T-helper 17 cell (primary cell): ENCODE measurements around the gene SNAPIN. TPM values are rescaled to one million over a fixed set of nuclear protein-coding genes. Genes with fewer than 3 reads are reported as not detected.

Source experiments
- ATAC-seq: fragments of 150-1000 bp; cut with Tn5 transposase; 2 replicates; pipeline ENCODE4 v1.10.0; 2021; ENCODE audit warnings: mild to moderate bottlenecking, moderate library complexity
- DNase-seq, 3 donors: peaks; one replicate each; pipeline versions ENCODE4 v3.0.0 to v3.0.0-alpha.2; 2020 to 2021
- H3K9me3 ChIP-seq: one replicate; pipeline ENCODE4 v1.7.0; 2013; ENCODE audit warnings: low read length, mild to moderate bottlenecking; ENCODE audit not compliant: control insufficient read depth, poor library complexity, severe bottlenecking
- H3K27ac Mint-ChIP-seq: one replicate; pipeline ENCODE4 v1.8.0; 2022; ENCODE audit warnings: mild to moderate bottlenecking, moderate library complexity, mixed read lengths
- H3K27me3 Mint-ChIP-seq: one replicate; pipeline ENCODE4 v1.8.0; 2022; ENCODE audit warnings: mixed read lengths
- H3K36me3 Mint-ChIP-seq: one replicate; pipeline ENCODE4 v1.8.0; 2022; ENCODE audit warnings: low read depth, mixed read lengths
- H3K4me1 Mint-ChIP-seq: one replicate; pipeline ENCODE4 v1.8.0; 2022; ENCODE audit warnings: mild to moderate bottlenecking, mixed read lengths
- H3K4me3 Mint-ChIP-seq: one replicate; pipeline ENCODE4 v1.8.0; 2022; ENCODE audit warnings: mild to moderate bottlenecking, moderate library complexity, mixed read lengths
- total RNA-seq, 4 donors: library from RNA in 2 of 4; stranded (reverse) in 2 of 4; gene quantifications; one replicate each; pipeline ENCODE4 v1.2.3 and lab custom pipeline; 2022 to 2026

The SNAPIN gene
- total RNA-seq, 2 donors from 2014 or later: 17.6 to 18.2 TPM

GRCh38 chr1:153616144-153616916, 42.2 kb upstream of the SNAPIN start, which contains the start of gene S100A14:
TSS of gene S100A14 (minus strand) at chr1:153616325. CDS start at chr1:153615858, 467 bp downstream.
- DNase-seq (no peak), ATAC-seq (no peak)
- Mint-ChIP-seq H3K27me3 (peaks cover 11% of the 10 kb centered on the region), H3K27ac (no peak within 1 kb of the TSS), H3K4me1 (peaks cover 3% of the 10 kb centered on the region), H3K4me3 (no peak within 1 kb of the TSS), H3K36me3 (no peaks in the 10 kb centered on the region)
- H3K9me3 ChIP-seq: no peaks in the 10 kb centered on the region

DNA sequence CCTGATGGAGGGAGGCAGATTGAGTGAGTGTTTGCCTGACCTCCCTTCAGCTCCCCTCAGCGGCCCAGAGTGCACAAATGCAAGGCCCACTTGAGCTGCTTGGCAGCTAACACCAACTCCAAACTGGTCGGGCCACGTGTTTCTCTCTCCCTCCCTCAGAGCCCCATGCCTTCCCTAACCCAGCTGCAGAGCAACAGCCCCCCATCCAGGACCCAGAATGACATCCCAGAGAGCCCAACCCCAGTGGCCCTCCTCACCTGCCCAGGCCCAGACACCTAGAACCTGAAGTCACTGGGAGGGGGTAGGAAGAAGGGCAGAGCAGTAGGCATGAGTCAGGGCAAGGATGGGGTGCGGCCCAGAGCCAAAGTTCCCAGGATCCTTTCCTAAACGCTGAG, 41.6 kb upstream of the SNAPIN start:
- no peak for ATAC-seq
- H3K36me3 Mint-ChIP-seq: no peaks in the 10 kb centered on the region
- no peak for DNase-seq
- no peak overlapping the region for H3K4me3 Mint-ChIP-seq
- H3K27ac Mint-ChIP-seq: no peak overlapping the region
- H3K27me3 Mint-ChIP-seq: peaks cover 6% of the 10 kb centered on the region
- H3K9me3 ChIP-seq: no peaks in the 10 kb centered on the region
- H3K4me1 Mint-ChIP-seq: no peaks in the 10 kb centered on the region

DNA sequence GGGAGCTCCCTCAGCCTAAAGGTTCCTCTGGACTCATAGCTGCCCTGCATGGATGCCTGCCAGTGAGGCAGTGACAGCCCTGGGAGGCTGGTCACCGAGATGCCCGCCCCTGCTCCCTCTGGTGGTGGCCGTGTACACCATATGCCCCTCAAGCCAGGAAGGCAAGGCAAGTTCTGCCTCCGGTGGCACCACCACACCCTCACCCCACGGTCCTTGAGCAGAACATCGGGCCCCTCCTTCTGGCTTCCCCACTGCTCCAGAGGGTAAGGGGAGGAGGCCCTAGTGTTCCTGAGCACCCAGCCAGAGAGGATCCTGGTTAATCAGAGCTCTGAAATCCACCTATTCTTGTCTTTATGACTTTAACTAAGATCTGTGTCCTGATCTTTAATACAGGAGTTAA, 40.8 kb upstream of the SNAPIN start:
- Mint-ChIP-seq H3K27ac (no peak overlapping the region), H3K4me3 (no peak overlapping the region), H3K36me3 (no peaks in the 10 kb centered on the region), H3K4me1 (no peaks in the 10 kb centered on the region), H3K27me3 (no peaks in the 10 kb centered on the region)
- DNase-seq (peak in 2 of 3 donors; percentile 47 to 61), ATAC-seq (peak; percentile 83)
- no peaks in the 10 kb centered on the region for H3K9me3 ChIP-seq

DNA sequence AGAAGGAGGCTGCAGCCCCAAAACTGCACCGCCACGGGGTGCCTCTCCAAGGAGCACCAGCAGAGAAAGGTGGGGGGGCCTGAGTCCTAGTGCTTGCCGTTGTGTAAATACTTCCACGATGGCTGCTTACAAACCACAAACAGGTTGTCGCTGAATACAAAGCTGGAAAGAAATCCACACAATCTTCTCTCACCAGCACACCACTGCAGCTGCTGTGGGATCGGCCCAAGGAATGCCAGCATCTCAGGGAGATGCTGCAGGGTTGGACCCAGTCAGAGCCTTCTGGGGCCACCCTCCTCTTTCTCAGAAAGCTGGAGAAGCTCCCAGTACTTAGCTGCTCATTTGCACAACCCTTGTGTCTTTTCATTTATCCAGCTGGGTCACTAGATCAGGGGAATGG, 39.3 kb upstream of the SNAPIN start:
- Mint-ChIP-seq H3K4me1 (peaks cover 6% of the 10 kb centered on the region), H3K4me3 (no peak overlapping the region), H3K36me3 (no peaks in the 10 kb centered on the region), H3K27me3 (no peaks in the 10 kb centered on the region), H3K27ac (no peak overlapping the region)
- H3K9me3 ChIP-seq: no peaks in the 10 kb centered on the region
- ATAC-seq (no peak), DNase-seq (no peak)

DNA sequence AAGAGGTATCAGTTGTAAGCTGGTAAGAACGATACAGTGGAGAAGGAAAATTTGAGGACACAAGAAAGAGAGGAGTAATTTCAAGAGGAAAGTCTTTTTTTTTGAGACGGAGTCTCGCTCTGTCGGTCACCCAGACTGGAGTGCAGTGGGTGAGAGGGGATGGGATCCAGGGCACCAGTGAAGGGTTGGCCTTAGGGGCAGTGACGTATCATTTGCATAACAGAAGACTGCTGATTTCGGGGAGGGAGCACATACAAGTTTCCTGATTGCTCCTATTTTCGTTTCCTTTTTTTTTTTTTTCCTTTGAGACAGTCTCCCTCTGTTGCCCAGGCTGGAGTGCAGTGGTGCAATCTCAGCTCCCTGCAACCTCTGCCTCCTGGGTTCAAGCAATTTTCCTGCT, 35.4 kb upstream of the SNAPIN start:
- H3K9me3 ChIP-seq: no peaks in the 10 kb centered on the region
- ATAC-seq (no peak), DNase-seq (no peak)
- no peak overlapping the region for H3K4me3 Mint-ChIP-seq
- H3K27me3 Mint-ChIP-seq: peaks cover 9% of the 10 kb centered on the region
- no peaks in the 10 kb centered on the region for H3K36me3 Mint-ChIP-seq
- peaks cover 12% of the 10 kb centered on the region for H3K4me1 Mint-ChIP-seq
- no peak overlapping the region for H3K27ac Mint-ChIP-seq

GRCh38 chr1:153624965-153625611, 33.4 kb upstream of the SNAPIN start:
- H3K36me3 Mint-ChIP-seq: no peaks in the 10 kb centered on the region
- no peaks in the 10 kb centered on the region for H3K9me3 ChIP-seq
- H3K27ac Mint-ChIP-seq: no peak overlapping the region
- no peak overlapping the region for H3K4me3 Mint-ChIP-seq
- peaks cover 15% of the 10 kb centered on the region for H3K4me1 Mint-ChIP-seq
- H3K27me3 Mint-ChIP-seq: peaks cover 9% of the 10 kb centered on the region
- DNase-seq (no peak), ATAC-seq (no peak)

DNA sequence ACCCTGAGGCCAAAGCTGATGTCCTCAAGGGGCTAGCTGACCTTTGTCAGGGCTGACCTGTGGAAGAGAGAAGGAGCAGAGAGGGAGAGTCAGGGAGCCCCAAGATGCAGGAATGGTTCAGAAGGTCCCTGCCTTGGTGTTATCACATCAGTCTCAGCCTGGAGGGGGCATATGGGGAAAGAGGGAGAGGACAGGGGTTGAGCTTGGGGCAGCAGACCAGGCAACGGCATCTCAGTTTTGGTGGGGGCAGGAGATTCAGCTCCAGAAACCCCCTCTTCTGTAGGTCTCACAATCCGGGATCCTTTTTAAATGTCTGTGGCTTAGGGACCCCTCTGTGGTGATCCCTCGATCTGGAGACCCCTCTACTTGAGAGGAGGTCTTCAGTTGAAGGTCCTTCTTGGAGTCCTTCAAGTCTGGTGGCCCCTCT, 32.0 kb upstream of the SNAPIN start:
- DNase-seq (no peak), ATAC-seq (no peak)
- peaks cover 9% of the 10 kb centered on the region for H3K27me3 Mint-ChIP-seq
- H3K27ac Mint-ChIP-seq: no peak overlapping the region
- no peak overlapping the region for H3K4me3 Mint-ChIP-seq
- no peaks in the 10 kb centered on the region for H3K36me3 Mint-ChIP-seq
- H3K4me1 Mint-ChIP-seq: peaks cover 20% of the 10 kb centered on the region
- H3K9me3 ChIP-seq: no peaks in the 10 kb centered on the region

DNA sequence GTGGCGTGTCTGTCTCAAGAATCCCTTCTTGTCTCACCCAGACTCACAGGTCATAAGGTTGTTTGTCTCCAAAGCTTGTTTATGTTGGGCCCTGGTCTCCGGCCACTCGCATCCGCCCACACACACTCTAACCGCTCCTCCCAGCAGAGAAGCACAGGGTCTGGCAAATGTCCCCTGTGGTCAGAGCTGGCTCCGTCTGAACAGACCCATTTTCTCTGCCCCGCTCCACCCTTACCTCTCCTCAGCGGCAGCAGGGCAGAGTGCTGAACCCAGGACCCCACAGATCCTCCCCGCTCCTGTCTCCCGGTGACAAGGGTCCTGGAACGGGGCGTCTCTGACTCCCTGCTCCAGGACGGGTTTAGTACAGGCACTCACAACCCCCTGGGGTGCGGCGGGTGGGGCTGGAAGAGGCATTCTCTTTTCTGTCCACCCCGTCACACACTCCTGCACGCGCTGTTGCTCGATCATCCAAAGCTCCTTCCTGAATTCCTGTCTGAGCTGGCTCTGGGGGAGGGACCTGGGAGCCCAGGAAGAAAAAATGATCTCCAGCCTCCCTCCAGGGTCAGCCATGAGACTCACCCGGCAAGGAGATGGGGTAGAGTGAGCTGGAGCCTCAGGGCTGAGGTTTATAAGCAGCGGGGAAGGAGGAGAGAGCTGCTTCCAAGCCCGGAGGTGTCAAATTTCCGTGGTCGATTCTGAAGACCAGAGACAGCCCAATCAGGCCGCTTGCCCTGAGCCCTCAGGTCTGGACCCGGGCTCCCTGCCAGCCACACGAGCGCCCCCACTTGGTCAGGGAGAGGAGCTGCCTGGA, 31.4 kb upstream of the SNAPIN start, which contains the start of gene S100A13:
Gene S100A13, minus strand, starts transcription at position 602 of the 811 bp plus-strand sequence. CDS start 1,033 bp downstream, outside the sequence.
- no peak for DNase-seq
- Mint-ChIP-seq H3K4me3 (peak within 1 kb of the TSS; percentile 25), H3K36me3 (no peaks in the 10 kb centered on the region), H3K4me1 (peaks cover 22% of the 10 kb centered on the region), H3K27me3 (peaks cover 9% of the 10 kb centered on the region), H3K27ac (peak within 1 kb of the TSS; percentile 45)
- no peaks in the 10 kb centered on the region for H3K9me3 ChIP-seq
- no peak for ATAC-seq

DNA sequence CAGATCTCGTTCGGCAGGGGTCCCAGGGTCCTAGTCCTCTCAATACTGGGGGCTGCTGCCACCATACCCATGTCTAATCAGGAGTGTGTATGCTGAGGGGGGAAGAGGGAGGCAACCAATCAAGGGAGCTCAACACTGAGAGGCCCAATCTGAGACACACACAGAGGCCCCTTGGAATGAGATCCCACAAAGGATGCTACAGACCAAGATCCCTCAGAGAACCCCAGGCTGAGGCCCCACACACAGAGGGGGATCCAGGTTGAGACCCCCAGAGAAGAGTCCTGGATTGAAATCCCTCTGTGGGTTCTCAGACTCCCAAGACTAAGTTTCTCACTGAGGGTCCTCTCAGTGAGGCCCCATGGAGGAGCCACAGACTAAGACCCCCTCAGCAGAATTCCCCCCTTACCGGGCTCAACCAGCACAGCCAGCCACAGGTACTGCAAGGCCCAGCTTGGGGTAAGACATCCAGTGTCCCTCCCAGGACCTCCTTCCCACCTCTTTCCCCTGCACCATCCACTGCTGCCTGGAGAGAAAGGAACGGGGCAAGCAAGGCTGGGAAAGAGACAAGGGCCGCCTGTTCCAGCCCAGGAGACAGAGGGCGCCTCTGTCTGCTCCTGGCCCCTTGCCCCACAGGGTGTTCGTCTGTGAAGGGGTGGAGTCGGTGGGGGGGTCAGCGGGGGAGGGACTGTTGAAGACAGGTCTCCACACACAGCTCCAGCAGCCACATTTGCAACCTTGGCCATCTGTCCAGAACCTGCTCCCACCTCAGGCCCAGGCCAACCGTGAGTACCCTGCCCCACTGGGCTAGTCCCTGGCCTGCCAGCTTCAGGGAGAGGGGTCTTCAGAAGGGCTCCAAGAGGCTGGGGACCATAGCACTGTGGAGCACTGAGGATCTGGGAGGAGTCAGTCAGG, 30.5 kb upstream of the SNAPIN start, which contains the start of gene S100A1:
Gene S100A1, plus strand, starts transcription at position 720 of the 912 bp plus-strand sequence. CDS start 2,088 bp downstream, outside the sequence.
- H3K4me3 Mint-ChIP-seq: peak within 1 kb of the TSS; percentile 25
- no peak for ATAC-seq
- H3K27ac Mint-ChIP-seq: peak within 1 kb of the TSS; percentile 45

DNA sequence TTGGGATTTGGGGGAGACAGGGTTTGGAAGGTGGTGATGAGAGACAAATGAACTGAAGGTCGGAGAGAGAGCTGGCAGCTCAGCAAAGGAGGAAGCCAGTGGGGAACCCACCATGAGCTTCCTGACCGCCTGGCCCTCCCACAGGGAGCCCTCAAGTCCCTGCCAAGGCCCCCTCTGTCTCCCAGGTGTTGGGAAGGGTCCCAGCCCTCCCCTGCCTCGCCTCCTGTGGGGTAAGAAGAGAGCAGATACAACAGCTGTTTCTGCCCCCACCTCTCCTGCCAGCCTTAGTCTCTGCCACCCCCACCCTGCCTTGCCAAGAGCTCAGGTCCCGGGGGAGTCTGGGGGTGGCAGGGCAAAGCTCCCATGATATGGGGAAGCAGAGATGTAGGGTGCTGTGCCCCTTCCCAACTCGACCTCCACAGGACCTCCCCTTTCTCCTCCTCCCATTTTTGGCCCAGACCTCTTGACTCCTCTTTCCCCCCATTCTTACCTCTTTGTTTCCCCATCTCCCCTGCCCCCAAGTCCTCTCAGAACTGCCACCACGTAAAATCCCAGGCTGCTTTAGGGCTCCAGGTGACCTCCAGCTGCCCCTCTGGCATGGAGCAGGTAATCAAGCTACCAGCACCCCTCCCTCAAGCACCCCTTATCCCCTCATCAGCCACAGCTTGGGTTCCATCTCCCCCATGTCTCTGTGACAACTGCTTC, 29.7 kb upstream of the SNAPIN start:
- Mint-ChIP-seq H3K27me3 (peaks cover 9% of the 10 kb centered on the region), H3K4me3 (no peak overlapping the region), H3K27ac (no peak overlapping the region), H3K36me3 (no peaks in the 10 kb centered on the region), H3K4me1 (peaks cover 28% of the 10 kb centered on the region)
- DNase-seq: no peak
- no peaks in the 10 kb centered on the region for H3K9me3 ChIP-seq
- no peak for ATAC-seq

More for the DNA sequence above, 30.5 kb upstream of the SNAPIN start, which contains the start of gene S100A1:
- H3K4me1 Mint-ChIP-seq: peaks cover 23% of the 10 kb centered on the region
- no peaks in the 10 kb centered on the region for H3K36me3 Mint-ChIP-seq
- no peaks in the 10 kb centered on the region for H3K9me3 ChIP-seq
- peaks cover 9% of the 10 kb centered on the region for H3K27me3 Mint-ChIP-seq
- DNase-seq: no peak

GRCh38 chr1:153629343-153629665, 29.2 kb upstream of the SNAPIN start:
- H3K27ac Mint-ChIP-seq: no peak overlapping the region

GRCh38 chr1:153629971-153630370, 28.5 kb upstream of the SNAPIN start:
- ATAC-seq: no peak
- peaks cover 9% of the 10 kb centered on the region for H3K27me3 Mint-ChIP-seq
- DNase-seq: no peak
- no peak overlapping the region for H3K4me3 Mint-ChIP-seq
- peaks cover 31% of the 10 kb centered on the region for H3K4me1 Mint-ChIP-seq
- no peaks in the 10 kb centered on the region for H3K9me3 ChIP-seq
- H3K27ac Mint-ChIP-seq: no peak overlapping the region
- H3K36me3 Mint-ChIP-seq: peaks cover 2% of the 10 kb centered on the region

More at GRCh38 chr1:153629343-153629665, 29.2 kb upstream of the SNAPIN start:
- no peaks in the 10 kb centered on the region for H3K9me3 ChIP-seq
- peaks cover under 1% of the 10 kb centered on the region for H3K36me3 Mint-ChIP-seq
- H3K4me1 Mint-ChIP-seq: peaks cover 28% of the 10 kb centered on the region
- DNase-seq: no peak
- no peak for ATAC-seq
- H3K27me3 Mint-ChIP-seq: peaks cover 9% of the 10 kb centered on the region
- H3K4me3 Mint-ChIP-seq: no peak overlapping the region
